GM23338 (cell line): ENCODE data around the gene SETDB1.

Source experiments
- CREB1 ChIP-seq: fragments of 250-450 bp; sonication (Bioruptor Pico); IDR thresholded peaks from 2 replicates; pipeline ENCODE4 v1.5.0; 2020; ENCODE audit warnings: low read depth, mild to moderate bottlenecking, moderate library complexity
- EZH2 ChIP-seq: fragments of 200-600 bp; sonication (generic); IDR thresholded peaks from one replicate; pipeline ENCODE4 v1.8.0; 2017; ENCODE audit warnings: antibody characterized with exemption, mild to moderate bottlenecking, low read depth; ENCODE audit not compliant: unreplicated experiment
- EZH2phosphoT487 ChIP-seq: fragments of 200-600 bp; sonication (generic); IDR thresholded peaks from one replicate; pipeline ENCODE4 v1.8.1; 2018; ENCODE audit warnings: antibody characterized with exemption; ENCODE audit not compliant: unreplicated experiment
- JUNB ChIP-seq: IDR thresholded peaks from one replicate; pipeline ENCODE4 v1.6.1; 2016; ENCODE audit warnings: antibody characterized with exemption; ENCODE audit not compliant: unreplicated experiment
- POLR2AphosphoS5 ChIP-seq: IDR thresholded peaks from 2 replicates; pipeline ENCODE4 v1.6.1; 2016; ENCODE audit warnings: antibody characterized with exemption, low read depth
- REST ChIP-seq: IDR thresholded peaks from one replicate; pipeline ENCODE4 v1.6.1; 2018; ENCODE audit warnings: antibody characterized with exemption; ENCODE audit not compliant: unreplicated experiment
- ZNF114 ChIP-seq: fragments of 250-450 bp; sonication (Bioruptor Pico); IDR thresholded peaks from 2 replicates; pipeline ENCODE4 v1.5.0; 2020; ENCODE audit warnings: mild to moderate bottlenecking, moderate library complexity
- ZNF331 ChIP-seq: fragments of 250-450 bp; sonication (Bioruptor Pico); IDR thresholded peaks from 2 replicates; pipeline ENCODE4 v1.5.0; 2020; ENCODE audit warnings: low read depth, mild to moderate bottlenecking, moderate library complexity
- ZNF462 ChIP-seq: fragments of 250-450 bp; sonication (Bioruptor Pico); IDR thresholded peaks from 2 replicates; pipeline ENCODE4 v1.5.0; 2020; ENCODE audit warnings: mild to moderate bottlenecking, moderate library complexity
- TF ChIP-seq, protein P1 (sequence below), 2 experiments: fragments of 200-600 bp in 1 of 2; sonication (generic) in 1 of 2; conservative IDR thresholded peaks; 2 replicates each; pipeline versions ENCODE4 v1.5.1 to v1.6.1; 2016 to 2017; ENCODE audit warnings: antibody characterized with exemption in 2 of 2, low read depth in 2 of 2, mild to moderate bottlenecking in 2 of 2, moderate library complexity in 1 of 2
- TF ChIP-seq, protein P2 (sequence below): IDR thresholded peaks from 2 replicates; pipeline ENCODE4 v1.6.1; 2016; ENCODE audit warnings: antibody characterized with exemption

DNA sequence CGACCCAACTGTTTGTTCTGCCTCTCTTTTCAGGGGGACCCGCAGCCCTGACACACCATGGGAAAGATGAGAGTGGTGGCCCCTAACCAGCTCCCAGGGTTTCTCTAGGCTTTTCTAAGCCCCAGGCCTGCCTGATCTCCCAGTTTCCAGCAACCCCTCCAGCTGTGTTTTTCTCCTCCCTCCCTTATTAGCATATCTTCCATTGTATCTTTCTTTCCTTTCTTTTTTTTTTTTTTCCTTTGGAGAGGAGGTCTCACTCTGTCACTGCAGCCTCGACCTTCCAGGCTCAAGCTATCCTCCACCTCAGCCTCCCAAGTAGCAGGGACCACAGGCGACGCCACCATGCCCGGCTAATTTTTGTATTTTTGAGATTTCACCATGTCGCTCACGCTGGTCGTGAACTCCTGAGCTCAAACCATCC, 50.2 kb downstream of the SETDB1 start:
- TF ChIP-seq, protein P1, sequence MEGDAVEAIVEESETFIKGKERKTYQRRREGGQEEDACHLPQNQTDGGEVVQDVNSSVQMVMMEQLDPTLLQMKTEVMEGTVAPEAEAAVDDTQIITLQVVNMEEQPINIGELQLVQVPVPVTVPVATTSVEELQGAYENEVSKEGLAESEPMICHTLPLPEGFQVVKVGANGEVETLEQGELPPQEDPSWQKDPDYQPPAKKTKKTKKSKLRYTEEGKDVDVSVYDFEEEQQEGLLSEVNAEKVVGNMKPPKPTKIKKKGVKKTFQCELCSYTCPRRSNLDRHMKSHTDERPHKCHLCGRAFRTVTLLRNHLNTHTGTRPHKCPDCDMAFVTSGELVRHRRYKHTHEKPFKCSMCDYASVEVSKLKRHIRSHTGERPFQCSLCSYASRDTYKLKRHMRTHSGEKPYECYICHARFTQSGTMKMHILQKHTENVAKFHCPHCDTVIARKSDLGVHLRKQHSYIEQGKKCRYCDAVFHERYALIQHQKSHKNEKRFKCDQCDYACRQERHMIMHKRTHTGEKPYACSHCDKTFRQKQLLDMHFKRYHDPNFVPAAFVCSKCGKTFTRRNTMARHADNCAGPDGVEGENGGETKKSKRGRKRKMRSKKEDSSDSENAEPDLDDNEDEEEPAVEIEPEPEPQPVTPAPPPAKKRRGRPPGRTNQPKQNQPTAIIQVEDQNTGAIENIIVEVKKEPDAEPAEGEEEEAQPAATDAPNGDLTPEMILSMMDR (conservative IDR thresholded peaks at IDR 0.05; ENCODE audit: low read depth in 2 of 2), result no peak
- TF ChIP-seq, protein P2, sequence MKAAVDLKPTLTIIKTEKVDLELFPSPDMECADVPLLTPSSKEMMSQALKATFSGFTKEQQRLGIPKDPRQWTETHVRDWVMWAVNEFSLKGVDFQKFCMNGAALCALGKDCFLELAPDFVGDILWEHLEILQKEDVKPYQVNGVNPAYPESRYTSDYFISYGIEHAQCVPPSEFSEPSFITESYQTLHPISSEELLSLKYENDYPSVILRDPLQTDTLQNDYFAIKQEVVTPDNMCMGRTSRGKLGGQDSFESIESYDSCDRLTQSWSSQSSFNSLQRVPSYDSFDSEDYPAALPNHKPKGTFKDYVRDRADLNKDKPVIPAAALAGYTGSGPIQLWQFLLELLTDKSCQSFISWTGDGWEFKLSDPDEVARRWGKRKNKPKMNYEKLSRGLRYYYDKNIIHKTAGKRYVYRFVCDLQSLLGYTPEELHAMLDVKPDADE, result no peak
- TF ChIP-seq POLR2AphosphoS5 (no peak), CREB1 (CRISPR knock-in tag) (no peak), JUNB (no peak), ZNF114 (CRISPR knock-in tag) (no peak), EZH2 (no peak), REST (no peak), EZH2phosphoT487 (no peak), ZNF462 (CRISPR knock-in tag) (no peak), ZNF331 (no peak)
